Stimulated activated CD8-positive, alpha-beta memory T cell treated with anti-CD3 and anti-CD28 coated beads, Interleukin-12 subunit alpha, Interleukin-12 subunit beta, amount 100 ng/mL, for 24 hours (primary cell): ENCODE data around the gene SMPDL3B.
A peak's percentile ranks its signal among the peaks of the same experiment; 100 is the strongest.

Experiments
- DNase-seq: peaks from one replicate; pipeline ENCODE4 v3.0.0-alpha.2; 2020; ENCODE audit errors: extremely low read depth

The SMPDL3B gene

DNA sequence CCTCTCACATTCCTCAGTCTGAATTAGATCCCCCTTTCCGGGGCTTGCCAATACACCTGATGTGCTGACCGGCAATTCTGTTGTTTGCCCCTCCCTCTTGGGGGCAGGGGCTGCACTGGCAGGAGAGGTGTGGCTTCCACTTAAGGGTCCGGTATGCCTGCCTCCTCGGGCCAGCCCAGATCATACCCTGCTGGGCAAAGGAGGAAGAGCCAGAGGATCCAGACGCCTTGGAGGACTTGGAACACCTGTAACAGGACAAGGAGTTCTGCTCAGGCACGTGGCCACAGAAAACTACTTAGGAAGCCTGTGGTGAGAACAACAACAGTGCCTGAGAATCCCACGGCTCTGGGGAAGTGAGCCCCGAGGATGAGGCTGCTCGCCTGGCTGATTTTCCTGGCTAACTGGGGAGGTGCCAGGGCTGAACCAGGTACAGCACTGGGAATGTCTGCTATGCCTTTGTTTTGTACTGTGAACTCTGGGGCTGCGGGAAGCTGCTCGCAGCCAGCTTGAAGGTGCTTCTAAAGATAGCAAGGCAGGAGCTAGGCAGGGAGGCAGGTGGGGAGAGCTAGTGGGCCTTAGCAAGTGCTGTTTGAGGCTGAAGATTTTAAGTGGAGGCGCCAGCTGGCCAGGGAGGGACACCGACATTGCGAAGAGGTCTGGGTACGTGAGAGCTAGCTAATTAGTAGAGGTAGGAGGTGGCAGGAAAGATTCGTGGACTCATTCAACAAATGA is at the start of gene SMPDL3B:
TSS of gene SMPDL3B (plus strand) at position 183 of the 732 bp plus-strand sequence. CDS start at position 367, 184 bp downstream.
- DNase-seq, result no peak

- DNase-seq, result no peak
Observed at GRCh38 chr1:27885114-27885528, 49.7 kb upstream of the SMPDL3B start.

GRCh38 chr1:27885621-27886352 is 49.0 kb upstream of the SMPDL3B start:
- DNase-seq, result no peak

DNA sequence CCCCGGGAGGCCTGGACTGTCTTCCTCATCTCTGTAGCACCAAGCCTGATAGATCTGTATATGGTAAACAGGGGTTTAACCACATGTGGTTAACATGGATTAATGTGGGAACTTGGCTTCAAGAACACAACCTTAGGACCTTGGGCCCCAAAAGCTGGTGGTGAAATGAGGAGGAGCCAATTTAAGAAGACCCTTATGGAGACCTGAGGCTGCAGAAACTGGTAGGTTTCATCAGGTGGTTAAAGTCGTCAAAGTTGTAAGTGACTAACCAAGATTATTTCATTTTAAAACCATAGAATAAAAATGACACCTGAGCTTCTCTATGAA is 48.5 kb upstream of the SMPDL3B start:
- no peak for DNase-seq

- DNase-seq, result no peak
Observed at GRCh38 chr1:27886744-27887143, 48.1 kb upstream of the SMPDL3B start.

DNA sequence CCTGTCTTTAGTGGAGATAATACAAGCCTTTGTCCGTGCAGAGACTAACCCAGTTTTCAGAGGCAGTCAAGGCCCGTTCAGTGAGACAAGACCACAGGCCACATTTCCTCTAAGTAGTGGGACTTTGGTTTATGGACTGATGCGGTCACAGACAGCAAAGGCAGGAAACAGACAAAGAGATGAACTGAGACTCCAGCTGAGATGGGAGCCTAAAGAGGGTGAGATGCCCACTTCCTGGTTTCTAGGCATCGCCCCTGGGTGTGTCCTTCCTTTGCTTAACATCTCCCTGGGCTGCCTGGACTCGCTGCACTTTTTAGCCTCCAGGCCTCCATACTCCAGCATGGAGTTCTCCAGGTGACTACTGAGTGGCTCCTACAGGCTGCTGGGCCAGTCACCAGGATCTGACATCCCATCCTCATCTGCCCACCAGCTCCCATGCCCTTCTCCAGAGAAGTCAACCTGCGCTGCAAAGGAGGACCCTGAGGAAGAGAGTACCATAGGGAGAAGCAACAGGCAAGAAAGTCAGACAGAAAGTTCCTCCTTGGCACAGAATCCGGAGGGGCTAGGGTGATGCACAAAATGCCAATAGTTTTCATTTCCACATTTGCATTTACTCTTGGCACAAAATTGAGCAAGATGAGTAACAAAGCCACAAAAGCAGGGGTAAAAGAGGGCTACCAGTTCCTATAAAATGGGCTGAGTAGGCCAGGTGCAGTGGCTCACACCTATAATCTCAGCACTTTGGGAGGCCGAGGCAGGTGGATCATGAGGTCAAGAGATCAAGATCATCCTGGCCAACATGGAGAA is 47.4 kb upstream of the SMPDL3B start:
- DNase-seq, result no peak

DNA sequence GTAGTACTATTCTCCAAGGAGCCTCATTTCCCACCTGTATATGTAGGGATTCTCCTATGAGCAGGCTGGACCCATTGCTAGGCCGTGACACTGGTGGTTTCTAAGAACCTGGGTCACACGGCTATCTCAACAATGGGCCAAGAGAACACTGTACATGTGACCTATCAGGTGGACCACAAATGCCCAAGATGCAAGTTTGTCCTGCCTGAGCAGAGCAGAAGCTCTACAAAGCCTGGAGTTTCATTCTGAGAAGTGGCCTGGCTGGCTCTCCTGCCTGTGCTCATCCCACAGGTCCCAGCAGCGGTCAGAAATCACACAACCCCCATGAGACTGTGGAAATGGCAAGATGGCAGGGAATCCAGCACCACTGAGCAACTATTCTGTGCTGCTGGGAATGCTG is 45.3 kb upstream of the SMPDL3B start:
- no peak for DNase-seq

GRCh38 chr1:27891196-27891889 is 43.5 kb upstream of the SMPDL3B start:
- DNase-seq, result no peak

- DNase-seq, result no peak
Observed at GRCh38 chr1:27894521-27894920, 40.3 kb upstream of the SMPDL3B start.

GRCh38 chr1:27906759-27907158 is 28.0 kb upstream of the SMPDL3B start:
- DNase-seq, result no peak

DNA sequence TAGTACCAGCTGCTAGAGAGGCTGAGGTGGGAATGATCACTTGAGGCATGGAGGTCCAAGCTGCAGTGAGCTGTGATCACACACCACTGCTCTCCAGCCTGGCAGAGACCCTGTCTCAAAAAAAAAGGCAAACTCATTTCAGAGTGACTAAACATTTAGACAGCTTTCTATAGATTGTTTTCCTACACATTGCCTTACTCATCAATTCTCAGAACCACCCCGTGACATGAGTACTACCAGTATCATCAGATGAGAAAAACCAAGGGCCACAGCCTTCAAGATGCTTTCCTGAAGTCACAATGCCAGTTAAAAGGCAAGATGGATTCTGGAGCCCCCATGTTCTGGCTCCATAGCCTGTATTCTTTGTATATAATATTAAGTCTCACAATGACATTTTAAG is 22.4 kb upstream of the SMPDL3B start:
- DNase-seq, result no peak

GRCh38 chr1:27915082-27915575 is 19.7 kb upstream of the SMPDL3B start:
- DNase-seq, result no peak

GRCh38 chr1:27922272-27922671 is 12.5 kb upstream of the SMPDL3B start:
- DNase-seq, result no peak

DNA sequence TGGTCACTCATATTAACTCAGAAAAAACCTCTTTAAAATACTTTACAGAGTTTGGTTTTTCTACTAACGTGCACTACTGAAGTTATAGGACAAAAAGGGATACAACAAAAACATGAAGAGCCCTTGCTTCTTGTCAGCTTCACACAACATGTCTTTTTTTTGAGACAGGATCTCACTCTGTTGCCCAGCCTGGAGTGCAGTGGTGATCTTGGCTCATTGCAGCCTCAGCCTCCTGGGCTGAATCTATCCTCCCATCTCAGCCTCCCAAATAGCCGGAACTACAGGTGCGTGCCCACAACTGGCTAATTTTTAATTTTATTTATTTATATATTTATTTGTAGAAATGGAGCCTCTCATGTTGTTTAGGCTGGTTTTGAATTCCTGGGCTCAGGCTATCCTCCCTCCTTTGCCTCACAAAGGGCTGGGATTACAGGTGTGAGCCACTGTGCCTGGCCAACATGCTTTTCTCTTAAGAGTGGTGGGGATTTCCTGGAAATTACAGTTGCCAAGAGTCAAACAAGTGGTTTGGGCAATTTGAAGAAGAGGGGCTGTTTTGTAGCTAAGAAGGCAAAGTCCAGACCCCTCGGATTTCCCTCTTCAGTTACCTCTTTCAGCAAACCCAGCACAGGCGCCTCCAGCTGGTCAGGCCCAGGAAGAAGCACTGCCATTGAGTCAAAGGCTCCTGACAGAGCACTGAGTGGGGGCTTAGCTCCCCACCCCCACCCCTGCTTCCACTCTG is 6.4 kb upstream of the SMPDL3B start:
- no peak for DNase-seq

DNA sequence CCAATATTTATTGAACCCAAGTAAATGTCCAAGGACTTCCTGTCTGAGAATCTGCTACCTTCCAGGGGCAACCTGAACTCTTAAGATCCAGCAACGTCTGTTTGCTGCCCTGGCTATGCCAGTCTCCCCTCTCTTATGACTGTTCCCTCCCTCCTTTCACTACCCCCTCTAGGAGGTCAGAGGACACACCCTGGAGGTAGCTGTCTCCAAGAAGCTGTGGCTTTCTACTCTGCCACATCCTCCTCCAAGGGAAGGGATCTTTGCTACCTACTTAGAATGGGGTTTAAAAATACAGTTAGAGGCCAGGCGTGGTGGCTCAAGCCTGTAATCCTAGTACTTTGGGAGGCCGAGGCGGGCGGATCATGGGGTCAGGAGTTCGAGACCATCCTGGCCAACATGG is 3.6 kb upstream of the SMPDL3B start:
- DNase-seq, result no peak

GRCh38 chr1:27931759-27932158 is 3.0 kb upstream of the SMPDL3B start:
- no peak for DNase-seq

DNA sequence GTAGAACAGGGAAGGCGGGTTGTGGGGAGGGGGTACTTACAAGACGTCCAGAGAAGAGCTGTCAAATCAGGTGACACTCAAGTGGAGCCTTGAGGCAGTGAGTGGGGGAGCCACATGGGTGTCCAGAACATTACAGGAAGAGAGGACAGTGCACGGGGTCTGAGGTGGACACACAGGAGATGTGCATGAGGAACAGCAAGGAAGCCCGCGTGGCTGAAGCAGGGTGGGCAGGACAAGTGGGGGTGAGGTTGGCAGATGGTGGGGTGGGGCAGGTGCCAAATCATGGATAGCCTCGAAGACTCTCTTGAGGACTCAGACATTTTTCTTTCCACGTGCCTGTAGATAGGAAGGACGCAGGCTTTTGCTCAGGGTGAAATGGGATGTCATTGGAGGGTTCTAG is 921 bp downstream of the SMPDL3B start:
- no peak for DNase-seq

GRCh38 chr1:27936370-27936769 is 1.6 kb downstream of the SMPDL3B start:
- DNase-seq, result no peak

DNA sequence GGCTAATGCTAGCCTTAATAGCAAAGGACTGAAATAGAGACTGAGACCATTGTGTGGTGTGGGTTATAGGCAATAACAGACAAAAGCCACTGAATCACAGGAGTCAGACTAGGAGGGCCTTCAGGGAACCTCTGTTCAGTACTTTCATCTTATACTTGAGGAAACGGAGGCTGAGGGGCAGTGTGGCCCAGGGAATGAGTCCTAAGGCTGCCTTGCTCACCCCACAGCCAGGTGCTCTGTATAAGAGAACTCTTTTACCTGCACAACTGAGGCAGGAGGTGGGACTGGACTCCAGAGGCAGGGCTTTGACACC is 2.7 kb downstream of the SMPDL3B start:
- DNase-seq, result no peak

DNA sequence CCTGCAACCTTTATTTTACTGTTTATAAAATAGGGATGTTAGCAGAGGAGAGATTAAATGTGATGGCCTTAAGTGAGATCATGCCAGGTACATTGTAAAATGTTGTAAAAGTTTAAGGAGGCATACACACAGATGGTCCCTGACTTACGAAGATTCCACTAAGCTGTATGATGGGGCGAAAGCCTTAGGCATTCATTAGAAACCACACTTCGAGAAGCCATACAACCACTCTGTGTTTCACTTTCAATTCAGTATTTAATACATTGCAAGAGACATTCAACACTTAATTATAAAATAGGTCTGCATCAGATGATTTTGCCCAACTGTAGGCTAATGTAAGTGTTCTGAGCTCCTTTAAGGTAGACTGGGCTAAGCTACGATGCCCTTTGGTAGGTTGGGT is 3.7 kb downstream of the SMPDL3B start:
- DNase-seq, result no peak

DNA sequence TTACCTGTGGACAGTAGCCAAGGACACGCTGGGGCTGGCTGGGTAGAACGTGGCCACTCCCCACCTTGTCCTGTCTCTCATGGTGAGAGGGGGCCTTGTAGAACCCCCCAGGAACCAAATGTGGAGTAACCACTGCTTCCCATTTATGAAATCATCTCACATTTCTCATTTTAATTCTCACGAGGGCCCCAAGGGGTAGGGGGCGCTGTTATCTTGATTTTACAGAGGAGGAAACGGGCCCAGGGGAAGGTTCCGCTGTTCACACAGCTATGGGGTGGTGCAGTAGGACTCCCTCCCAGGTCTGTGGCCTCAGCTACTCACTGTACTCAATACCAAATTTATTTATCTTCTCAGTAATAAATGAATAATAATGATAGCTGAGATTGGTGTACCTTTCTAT is 5.5 kb downstream of the SMPDL3B start:
- DNase-seq, result peak; percentile 47
